ENCODE measurements around the gene ASAP2. TPM values are rescaled to one million over a fixed set of nuclear protein-coding genes. Genes with fewer than 3 reads are reported as not detected.

The ASAP2 gene
- total and polyA plus RNA-seq, 2 experiments from 2014 or later: 8.5 to 16.7 TPM

DNA sequence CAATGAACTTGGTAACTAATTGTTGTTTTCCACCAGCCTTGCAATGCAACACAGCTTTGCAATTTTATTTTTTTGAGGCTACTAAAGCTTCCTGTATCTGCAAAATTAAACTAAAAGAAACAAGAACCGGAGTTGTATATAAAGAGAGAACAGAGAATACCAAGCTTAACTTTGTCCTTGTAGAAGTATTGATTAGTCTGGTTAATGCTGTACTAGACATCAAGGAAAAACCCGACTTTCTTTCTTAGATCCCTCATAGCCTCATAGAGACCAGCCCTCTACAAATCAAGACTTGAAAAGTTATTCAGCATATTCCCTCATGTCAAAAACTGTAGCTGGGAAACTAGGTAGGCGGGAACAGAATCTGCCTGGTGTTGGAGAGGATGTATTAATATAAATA, 1.7 kb upstream of the ASAP2 start:
- Histone ChIP-seq H3K36me3 (no peaks in the 10 kb centered on the region), H3K27ac (no peak overlapping the region), H3K9me3 (ENCODE audit: low read depth) (no peaks in the 10 kb centered on the region), H3K4me1 (ENCODE audit: low read depth) (peaks cover 21% of the 10 kb centered on the region), H3K27me3 (peaks cover 5% of the 10 kb centered on the region), H3K4me3 (no peak overlapping the region)
- no peak for DNase-seq (ENCODE audit: low read depth in 1 of 2, low spot score in 1 of 2)
- TF ChIP-seq, protein P1, sequence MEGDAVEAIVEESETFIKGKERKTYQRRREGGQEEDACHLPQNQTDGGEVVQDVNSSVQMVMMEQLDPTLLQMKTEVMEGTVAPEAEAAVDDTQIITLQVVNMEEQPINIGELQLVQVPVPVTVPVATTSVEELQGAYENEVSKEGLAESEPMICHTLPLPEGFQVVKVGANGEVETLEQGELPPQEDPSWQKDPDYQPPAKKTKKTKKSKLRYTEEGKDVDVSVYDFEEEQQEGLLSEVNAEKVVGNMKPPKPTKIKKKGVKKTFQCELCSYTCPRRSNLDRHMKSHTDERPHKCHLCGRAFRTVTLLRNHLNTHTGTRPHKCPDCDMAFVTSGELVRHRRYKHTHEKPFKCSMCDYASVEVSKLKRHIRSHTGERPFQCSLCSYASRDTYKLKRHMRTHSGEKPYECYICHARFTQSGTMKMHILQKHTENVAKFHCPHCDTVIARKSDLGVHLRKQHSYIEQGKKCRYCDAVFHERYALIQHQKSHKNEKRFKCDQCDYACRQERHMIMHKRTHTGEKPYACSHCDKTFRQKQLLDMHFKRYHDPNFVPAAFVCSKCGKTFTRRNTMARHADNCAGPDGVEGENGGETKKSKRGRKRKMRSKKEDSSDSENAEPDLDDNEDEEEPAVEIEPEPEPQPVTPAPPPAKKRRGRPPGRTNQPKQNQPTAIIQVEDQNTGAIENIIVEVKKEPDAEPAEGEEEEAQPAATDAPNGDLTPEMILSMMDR (IDR thresholded peaks at IDR 0.05; ENCODE audit: low read depth, low read length): no peak

DNA sequence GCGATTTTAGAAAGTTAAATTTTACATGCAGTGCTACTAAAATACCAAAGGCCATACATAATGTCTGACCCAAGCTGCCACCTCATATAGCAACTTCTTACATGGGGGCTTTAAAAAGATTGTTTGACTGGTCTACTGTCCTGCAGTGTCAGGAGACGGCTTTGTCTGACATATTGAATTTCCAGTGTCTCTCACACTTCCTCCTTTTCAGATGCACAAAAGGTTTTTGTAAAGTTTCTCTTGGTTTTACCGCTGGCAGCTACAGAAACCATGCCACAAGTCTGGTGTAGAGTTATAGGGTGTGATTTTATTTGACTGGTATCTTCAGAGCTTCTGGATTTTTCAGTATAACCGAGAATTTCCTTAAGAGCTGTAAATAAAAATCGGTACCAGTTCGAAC, 1.1 kb upstream of the ASAP2 start:
- peak overlapping the region; percentile 81 for H3K4me3 ChIP-seq
- H3K9me3 ChIP-seq (ENCODE audit: low read depth): no peaks in the 10 kb centered on the region
- H3K36me3 ChIP-seq: no peaks in the 10 kb centered on the region
- peaks cover 5% of the 10 kb centered on the region for H3K27me3 ChIP-seq
- no peak overlapping the region for H3K27ac ChIP-seq
- no peak for DNase-seq (ENCODE audit: low read depth in 1 of 2, low spot score in 1 of 2)
- TF ChIP-seq, protein P1 (IDR thresholded peaks at IDR 0.05; ENCODE audit: low read depth, low read length): no peak
- H3K4me1 ChIP-seq (ENCODE audit: low read depth): peaks cover 21% of the 10 kb centered on the region

DNA sequence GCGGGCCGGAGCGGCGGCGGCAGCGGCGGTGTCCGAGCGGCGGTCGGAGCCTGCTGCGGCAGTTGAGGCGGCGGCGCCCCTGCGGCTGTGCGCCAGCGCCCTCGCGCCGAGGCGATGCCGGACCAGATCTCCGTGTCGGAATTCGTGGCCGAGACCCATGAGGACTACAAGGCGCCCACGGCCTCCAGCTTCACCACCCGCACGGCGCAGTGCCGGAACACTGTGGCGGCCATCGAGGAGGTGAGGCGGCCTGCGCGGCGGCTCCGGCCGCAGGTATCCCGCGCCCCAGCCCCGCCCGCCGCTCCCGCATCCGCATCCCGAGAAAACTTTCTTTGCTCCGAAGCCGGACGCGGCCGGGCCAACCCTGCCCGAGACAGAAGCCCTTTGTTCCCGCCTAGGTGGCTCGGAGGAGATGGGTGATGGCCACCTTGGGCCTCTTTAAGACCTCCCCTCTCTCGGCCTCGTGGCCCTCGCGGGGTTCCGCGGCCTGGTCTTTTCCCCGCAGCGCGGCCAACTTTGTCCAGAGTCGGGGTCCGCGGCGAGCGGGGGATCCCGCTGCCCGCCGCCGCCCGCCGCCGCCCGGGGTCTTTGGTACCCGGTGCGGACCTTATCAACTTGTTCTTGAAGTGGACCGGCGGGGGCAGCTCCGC, 504 bp downstream of the ASAP2 start:
- peaks cover 6% of the 10 kb centered on the region for H3K4me1 ChIP-seq (ENCODE audit: low read depth)
- TF ChIP-seq, protein P1 (IDR thresholded peaks at IDR 0.05; ENCODE audit: low read depth, low read length): no peak
- H3K27ac ChIP-seq: no peak overlapping the region
- no peaks in the 10 kb centered on the region for H3K36me3 ChIP-seq
- peaks cover 5% of the 10 kb centered on the region for H3K27me3 ChIP-seq
- DNase-seq (ENCODE audit: low read depth in 1 of 2, low spot score in 1 of 2): peak in 1 of 2 donors; percentile 46
- H3K4me3 ChIP-seq: peak overlapping the region; percentile 54
- no peaks in the 10 kb centered on the region for H3K9me3 ChIP-seq (ENCODE audit: low read depth)

DNA sequence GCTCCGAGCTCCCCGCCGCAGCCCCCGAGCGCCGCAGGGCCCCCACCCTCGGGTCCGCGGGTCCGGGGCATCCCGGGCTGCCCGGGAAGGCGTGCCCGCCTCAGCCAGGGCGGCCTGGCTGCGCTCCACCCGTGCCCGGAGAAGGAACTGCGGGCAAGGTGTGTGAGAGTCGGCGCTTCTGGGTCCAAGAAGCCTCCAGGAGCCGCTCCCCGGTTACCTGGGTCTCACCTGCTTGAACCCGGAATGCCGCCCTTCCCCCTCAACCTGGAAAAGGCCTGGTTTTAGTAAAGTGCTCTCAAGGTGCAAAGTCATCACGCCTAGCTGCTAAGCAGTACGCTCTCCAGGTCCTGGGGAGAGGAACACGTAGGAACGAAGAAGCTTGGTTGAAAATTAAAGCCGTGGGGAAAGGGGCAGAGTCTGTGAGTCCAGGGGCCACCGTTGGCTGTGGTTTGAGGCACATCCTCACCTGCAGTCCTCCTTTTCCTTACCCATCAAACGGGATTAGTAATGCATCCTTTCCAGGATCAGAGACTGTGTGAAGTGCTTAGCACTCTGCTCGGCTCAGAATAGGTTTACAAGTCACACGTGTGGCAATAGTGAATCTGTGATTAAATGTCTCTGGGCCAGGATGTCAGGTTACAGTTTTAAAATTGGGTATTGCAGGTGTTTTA, 1.2 kb downstream of the ASAP2 start:
- H3K4me1 ChIP-seq (ENCODE audit: low read depth): peaks cover 6% of the 10 kb centered on the region
- H3K9me3 ChIP-seq (ENCODE audit: low read depth): no peaks in the 10 kb centered on the region
- peak overlapping the region; percentile 54 for H3K4me3 ChIP-seq
- H3K27me3 ChIP-seq: peaks cover 5% of the 10 kb centered on the region
- TF ChIP-seq, protein P1 (IDR thresholded peaks at IDR 0.05; ENCODE audit: low read depth, low read length): no peak
- peak in 1 of 2 donors; percentile 32 for DNase-seq (ENCODE audit: low read depth in 1 of 2, low spot score in 1 of 2)
- H3K27ac ChIP-seq: no peak overlapping the region
- H3K36me3 ChIP-seq: no peaks in the 10 kb centered on the region

DNA sequence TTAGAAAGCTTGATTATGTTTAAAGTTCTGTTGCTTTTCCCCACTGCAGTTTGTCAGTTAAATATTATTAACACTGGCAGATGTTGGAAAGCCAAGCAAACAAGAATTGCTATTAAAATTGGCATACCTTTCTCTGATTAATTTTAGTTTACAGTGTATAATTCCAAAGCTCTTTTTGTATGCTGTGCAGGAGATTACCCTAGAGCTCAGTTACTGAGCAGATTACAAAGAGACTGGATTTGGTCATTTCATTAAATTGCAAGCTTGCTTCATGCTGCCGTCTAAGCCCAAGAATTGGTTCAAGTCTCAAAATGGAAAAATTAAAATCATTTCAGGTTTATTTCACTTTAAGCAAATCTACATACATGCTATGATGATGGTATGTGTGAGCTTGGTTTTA, 2.3 kb downstream of the ASAP2 start:
- H3K4me3 ChIP-seq: no peak overlapping the region

More for the DNA sequence above, 2.3 kb downstream of the ASAP2 start:
- DNase-seq (ENCODE audit: low read depth in 1 of 2, low spot score in 1 of 2): no peak
- Histone ChIP-seq H3K4me1 (ENCODE audit: low read depth) (peaks cover 6% of the 10 kb centered on the region), H3K9me3 (ENCODE audit: low read depth) (no peaks in the 10 kb centered on the region), H3K27ac (no peak overlapping the region), H3K36me3 (no peaks in the 10 kb centered on the region), H3K27me3 (peaks cover 5% of the 10 kb centered on the region)
- TF ChIP-seq, protein P1 (IDR thresholded peaks at IDR 0.05; ENCODE audit: low read depth, low read length): no peak

Measured in cardiac muscle cell (in vitro differentiated cells and primary cell).